ENCODE data around the gene CCDC191.

GRCh38 chr3:114057011-114057347, 653 bp upstream of the CCDC191 start:
- TF ChIP-seq YY1 (IDR thresholded peaks at IDR 0.05; ENCODE audit: insufficient read depth, insufficient read length) (no peak), ZNF274 (IDR thresholded peaks at IDR 0.05; ENCODE audit: low read depth, low read length) (no peak), SUZ12 (IDR thresholded peaks at IDR 0.05; ENCODE audit: extremely low read depth, insufficient read depth, insufficient read length) (no peak)

Measured in NT2/D1 (cell line).